ENCODE results near the gene VCX2.
"Not testable (repeated sequence)": the region's sequence is repeated elsewhere in the genome, so short reads cannot be mapped to it uniquely, and the experiment has no call there.

The VCX2 gene

DNA sequence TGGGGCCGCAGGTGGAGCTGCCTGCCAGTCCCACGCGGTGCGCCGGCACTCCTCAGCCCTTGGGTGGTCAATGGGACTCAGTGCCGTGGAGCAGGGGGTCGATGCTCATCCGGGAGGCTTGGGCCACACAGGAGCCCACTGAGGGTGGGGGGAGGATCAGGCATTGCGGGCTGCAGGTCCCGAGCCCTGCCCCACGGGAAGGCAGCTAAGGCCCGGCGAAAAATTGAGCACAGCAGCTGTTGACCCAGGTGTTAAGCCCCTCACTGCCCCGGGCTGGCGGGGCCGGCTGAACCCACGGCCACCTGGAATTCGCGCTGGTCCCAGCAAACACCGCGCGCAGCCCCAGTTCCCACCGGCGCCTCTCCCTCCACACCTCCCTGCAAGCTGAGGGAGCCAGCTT, 26.1 kb downstream of the VCX2 start:
- Mint-ChIP-seq H3K4me1 (ENCODE audit: low read depth) (no peaks in the 10 kb centered on the region), H3K9me3 (peaks cover 4% of the 10 kb centered on the region), H3K27me3 (ENCODE audit: low read depth) (no peaks in the 10 kb centered on the region), H3K4me3 (no peak overlapping the region), H3K36me3 (ENCODE audit: low read depth) (no peaks in the 10 kb centered on the region), H3K27ac (no peak overlapping the region)
- DNase-seq (ENCODE audit: low spot score) = no peak

DNA sequence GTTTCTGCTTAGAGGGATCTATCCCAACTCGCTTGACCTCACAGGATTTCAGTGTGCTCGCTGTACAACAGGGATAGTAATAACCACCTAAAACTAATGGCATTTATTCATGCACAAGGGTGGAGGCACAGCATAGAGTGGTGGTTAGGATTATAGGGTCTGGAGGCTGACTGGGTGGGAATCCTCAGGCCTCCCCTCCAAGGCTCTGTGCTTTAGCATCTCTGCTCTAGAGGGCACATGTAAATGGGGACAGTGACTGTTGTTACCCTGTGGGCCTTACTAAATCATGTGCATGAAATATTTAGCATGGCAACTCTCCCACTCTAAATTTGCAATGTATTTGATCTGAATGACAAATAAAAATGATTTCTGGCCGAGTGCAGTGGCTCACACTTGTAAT, 29.2 kb downstream of the VCX2 start:
- no peak for DNase-seq (ENCODE audit: low spot score)
- H3K4me1 Mint-ChIP-seq (ENCODE audit: low read depth) = no peaks in the 10 kb centered on the region
- no peak overlapping the region for H3K27ac Mint-ChIP-seq
- no peaks in the 10 kb centered on the region for H3K36me3 Mint-ChIP-seq (ENCODE audit: low read depth)
- no peak overlapping the region for H3K4me3 Mint-ChIP-seq
- H3K27me3 Mint-ChIP-seq (ENCODE audit: low read depth) = no peaks in the 10 kb centered on the region
- H3K9me3 Mint-ChIP-seq = peaks cover 4% of the 10 kb centered on the region

DNA sequence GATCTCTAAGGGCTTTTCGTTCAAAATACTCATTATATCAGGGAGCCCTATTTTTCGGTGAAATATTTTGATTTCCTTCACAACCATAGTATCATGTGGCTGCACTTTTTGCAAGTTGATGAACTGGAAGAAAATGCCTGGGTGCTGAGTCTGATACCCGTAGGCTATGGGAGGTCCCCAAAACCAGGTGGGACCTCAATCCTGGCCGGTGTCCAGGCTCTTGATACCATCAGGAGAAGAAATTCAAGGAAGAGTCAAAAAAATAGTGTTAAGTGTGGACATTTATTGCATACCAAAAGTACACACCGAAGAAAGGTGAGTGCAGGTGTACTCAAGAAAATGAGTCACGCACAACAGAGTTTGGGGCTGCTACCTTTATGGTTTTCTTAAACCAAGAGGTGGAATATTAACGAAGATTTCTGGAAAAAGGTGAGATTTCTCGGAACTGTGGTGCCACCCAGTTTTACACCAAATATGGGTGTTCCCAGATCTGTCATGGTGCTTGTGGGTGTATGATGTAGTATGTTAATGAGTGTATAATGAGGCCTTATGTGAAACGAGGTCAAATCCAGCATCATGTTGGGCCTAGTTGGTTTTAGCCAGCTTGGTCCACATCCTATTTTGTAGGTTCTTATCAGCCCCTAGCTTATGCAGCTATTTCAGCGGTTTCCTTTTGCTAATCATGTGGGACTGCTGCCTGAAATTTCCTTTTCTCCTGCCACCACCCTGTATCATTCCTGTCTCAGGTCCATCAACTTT, 29.9 kb downstream of the VCX2 start:
- Mint-ChIP-seq H3K9me3 (peaks cover 4% of the 10 kb centered on the region), H3K27ac (no peak overlapping the region), H3K4me3 (no peak overlapping the region), H3K4me1 (ENCODE audit: low read depth) (no peaks in the 10 kb centered on the region), H3K36me3 (ENCODE audit: low read depth) (no peaks in the 10 kb centered on the region), H3K27me3 (ENCODE audit: low read depth) (no peaks in the 10 kb centered on the region)
- DNase-seq (ENCODE audit: low spot score) = no peak

DNA sequence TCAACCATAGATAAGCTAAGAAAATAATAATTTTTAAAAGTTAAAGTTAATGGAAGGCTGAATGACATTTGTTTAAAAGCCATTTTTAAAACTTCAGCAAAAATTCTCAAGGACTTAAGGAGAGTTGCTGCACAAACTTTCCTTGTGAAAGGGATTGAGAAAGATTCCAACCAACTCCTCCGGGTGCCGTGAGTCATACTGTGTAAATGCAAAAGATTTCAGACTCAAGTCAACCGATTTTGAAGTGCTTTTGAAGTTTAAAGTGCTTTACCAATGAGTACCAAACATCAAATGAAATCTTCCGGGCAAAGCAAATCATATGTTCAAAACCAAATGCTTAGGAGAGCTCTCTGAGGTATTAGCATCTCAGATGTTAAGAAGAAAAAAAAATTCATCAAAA, 31.4 kb downstream of the VCX2 start:
- H3K27ac Mint-ChIP-seq = no peak overlapping the region
- no peak overlapping the region for H3K4me3 Mint-ChIP-seq
- no peaks in the 10 kb centered on the region for H3K4me1 Mint-ChIP-seq (ENCODE audit: low read depth)
- no peaks in the 10 kb centered on the region for H3K27me3 Mint-ChIP-seq (ENCODE audit: low read depth)
- H3K36me3 Mint-ChIP-seq (ENCODE audit: low read depth) = no peaks in the 10 kb centered on the region
- peaks cover 4% of the 10 kb centered on the region for H3K9me3 Mint-ChIP-seq
- no peak for DNase-seq (ENCODE audit: low spot score)

DNA sequence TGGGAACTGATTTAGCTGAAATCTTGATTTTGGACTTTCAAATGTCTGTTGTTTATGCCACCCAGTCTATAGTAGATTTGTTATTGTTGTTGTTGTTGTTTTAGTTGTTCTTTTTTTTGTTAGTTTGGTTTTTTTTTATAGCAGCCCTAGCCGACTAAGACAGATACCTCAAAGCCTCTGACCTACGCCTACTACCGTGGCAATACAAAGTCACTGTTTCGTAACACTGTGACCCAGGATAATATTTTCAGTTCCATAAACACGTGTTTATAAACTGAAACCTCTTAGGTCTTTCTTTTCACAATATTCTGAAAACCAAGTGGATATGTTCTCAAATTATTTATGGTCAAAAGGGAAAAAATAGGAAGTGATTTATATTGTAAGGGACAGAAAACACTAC, 32.8 kb downstream of the VCX2 start:
- Mint-ChIP-seq H3K36me3 (ENCODE audit: low read depth) (no peaks in the 10 kb centered on the region), H3K9me3 (peaks cover 4% of the 10 kb centered on the region), H3K4me3 (no peak overlapping the region), H3K27me3 (ENCODE audit: low read depth) (no peaks in the 10 kb centered on the region), H3K27ac (no peak overlapping the region), H3K4me1 (ENCODE audit: low read depth) (no peaks in the 10 kb centered on the region)
- DNase-seq (ENCODE audit: low spot score) = no peak

DNA sequence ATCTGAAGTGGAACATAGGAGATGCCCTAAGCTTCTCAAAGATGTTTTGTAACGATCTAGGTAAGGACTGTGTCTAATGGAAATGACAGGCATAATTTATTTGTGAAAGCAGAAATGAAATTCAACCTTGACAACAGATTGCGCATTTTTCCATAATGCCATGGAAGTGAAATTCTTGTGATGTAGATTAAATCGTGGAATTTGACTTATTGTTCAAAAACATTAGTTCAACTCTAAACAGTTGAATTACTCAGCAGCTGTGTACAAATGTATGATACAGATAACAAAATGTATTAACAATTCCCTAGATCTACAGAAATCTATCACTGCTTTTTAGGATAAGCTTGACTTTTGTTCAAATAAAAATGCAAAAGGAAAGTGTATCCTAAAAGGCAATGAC, 44.4 kb downstream of the VCX2 start:
- Mint-ChIP-seq H3K27ac (no peak overlapping the region), H3K4me1 (ENCODE audit: low read depth) (no peaks in the 10 kb centered on the region), H3K9me3 (no peaks in the 10 kb centered on the region), H3K27me3 (ENCODE audit: low read depth) (no peaks in the 10 kb centered on the region), H3K4me3 (no peak overlapping the region), H3K36me3 (ENCODE audit: low read depth) (no peaks in the 10 kb centered on the region)
- DNase-seq (ENCODE audit: low spot score) = no peak

DNA sequence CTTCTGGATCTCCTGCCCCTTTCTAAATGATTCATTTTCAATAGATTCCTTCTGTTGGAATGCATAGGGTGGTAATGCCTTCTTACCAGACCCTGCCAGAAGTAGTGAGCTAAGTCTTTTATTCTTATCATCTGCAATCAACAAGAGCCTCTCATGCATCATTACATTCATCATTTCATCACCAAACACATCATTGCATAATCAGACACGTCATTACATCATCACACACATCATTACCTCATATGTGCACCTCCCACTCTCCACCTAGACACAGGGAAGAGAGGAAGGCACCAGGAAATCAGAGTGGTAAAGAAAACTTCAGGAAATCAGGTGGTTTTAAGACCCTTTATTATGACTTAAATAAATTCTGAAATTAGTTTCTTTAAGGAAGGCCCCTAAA, 45.0 kb downstream of the VCX2 start:
- Mint-ChIP-seq H3K9me3 (no peaks in the 10 kb centered on the region), H3K27ac (no peak overlapping the region), H3K27me3 (ENCODE audit: low read depth) (no peaks in the 10 kb centered on the region), H3K4me1 (ENCODE audit: low read depth) (no peaks in the 10 kb centered on the region), H3K4me3 (no peak overlapping the region), H3K36me3 (ENCODE audit: low read depth) (no peaks in the 10 kb centered on the region)
- DNase-seq (ENCODE audit: low spot score) = no peak

DNA sequence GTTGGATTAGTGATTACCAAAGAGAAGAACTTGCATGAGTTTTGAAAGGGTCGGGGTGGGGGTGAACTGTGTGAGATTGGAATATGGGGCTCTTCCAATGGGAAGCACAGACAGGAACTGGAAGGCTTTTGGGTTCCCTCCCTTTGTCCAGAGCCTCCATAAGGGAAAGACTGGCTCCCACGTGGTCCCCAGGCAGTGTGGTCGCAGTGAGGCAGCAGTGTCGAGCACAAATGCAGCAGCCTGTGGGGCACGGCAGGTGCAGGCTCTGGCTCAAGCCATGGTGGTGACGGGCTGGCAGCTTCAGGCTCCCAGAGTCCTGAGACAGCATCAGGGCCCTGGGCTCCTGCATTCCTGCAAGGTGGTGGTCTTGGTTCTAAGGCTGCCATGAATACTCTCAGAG, 45.5 kb downstream of the VCX2 start:
- Mint-ChIP-seq H3K27me3 (ENCODE audit: low read depth) (no peaks in the 10 kb centered on the region), H3K27ac (no peak overlapping the region), H3K36me3 (ENCODE audit: low read depth) (no peaks in the 10 kb centered on the region), H3K4me3 (no peak overlapping the region), H3K4me1 (ENCODE audit: low read depth) (no peaks in the 10 kb centered on the region), H3K9me3 (no peaks in the 10 kb centered on the region)
- DNase-seq (ENCODE audit: low spot score) = no peak

DNA sequence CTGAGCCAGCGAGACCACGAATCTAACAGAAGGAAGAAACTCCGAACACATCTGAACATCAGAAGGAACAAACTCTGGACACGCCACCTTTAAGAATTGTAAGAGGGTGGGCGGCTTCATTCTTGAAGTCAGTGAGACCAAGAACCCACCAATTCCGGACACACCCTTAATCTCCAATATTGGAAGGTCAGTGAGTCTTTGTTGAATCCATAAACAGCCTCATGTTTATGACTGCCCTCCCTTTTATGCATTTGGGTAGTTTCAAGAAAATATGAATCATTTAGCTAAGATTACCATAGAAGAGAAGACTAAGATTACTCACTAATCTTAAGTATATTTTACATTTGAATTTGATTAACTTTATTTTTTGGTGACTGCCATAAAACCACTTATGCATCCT, 48.5 kb downstream of the VCX2 start:
- H3K4me1 Mint-ChIP-seq (ENCODE audit: low read depth) = no peaks in the 10 kb centered on the region
- H3K4me3 Mint-ChIP-seq = no peak overlapping the region
- no peak overlapping the region for H3K27ac Mint-ChIP-seq
- H3K9me3 Mint-ChIP-seq = no peaks in the 10 kb centered on the region
- no peaks in the 10 kb centered on the region for H3K36me3 Mint-ChIP-seq (ENCODE audit: low read depth)
- no peaks in the 10 kb centered on the region for H3K27me3 Mint-ChIP-seq (ENCODE audit: low read depth)
- no peak for DNase-seq (ENCODE audit: low spot score)

DNA sequence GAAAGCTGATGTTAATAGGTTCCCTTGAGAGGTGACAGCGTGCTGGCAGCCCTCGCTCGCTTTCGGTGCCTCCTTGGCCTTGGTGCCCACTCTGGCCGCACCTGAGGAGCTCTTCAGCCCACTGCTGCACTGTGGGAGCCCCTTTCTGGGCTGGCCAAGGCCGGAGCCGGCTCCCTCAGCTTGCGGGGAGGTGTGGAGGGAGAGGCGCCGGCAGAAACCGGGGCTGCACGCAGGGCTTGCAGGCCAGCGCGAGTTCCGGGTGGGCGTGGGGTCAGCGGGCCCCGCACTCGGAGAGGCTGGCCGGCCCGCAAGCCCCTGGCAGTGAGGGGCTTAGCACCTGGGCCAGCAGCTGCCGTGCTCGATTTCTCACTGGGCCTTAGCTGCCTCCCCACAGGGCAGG, 49.7 kb downstream of the VCX2 start:
- H3K36me3 Mint-ChIP-seq (ENCODE audit: low read depth); DNase-seq (ENCODE audit: low spot score); H3K4me3 Mint-ChIP-seq; H3K9me3 Mint-ChIP-seq; H3K4me1 Mint-ChIP-seq (ENCODE audit: low read depth); H3K27me3 Mint-ChIP-seq (ENCODE audit: low read depth); H3K27ac Mint-ChIP-seq: not testable (repeated sequence)
